Measurements from ENCODE around the gene TMEM120B.

DNA sequence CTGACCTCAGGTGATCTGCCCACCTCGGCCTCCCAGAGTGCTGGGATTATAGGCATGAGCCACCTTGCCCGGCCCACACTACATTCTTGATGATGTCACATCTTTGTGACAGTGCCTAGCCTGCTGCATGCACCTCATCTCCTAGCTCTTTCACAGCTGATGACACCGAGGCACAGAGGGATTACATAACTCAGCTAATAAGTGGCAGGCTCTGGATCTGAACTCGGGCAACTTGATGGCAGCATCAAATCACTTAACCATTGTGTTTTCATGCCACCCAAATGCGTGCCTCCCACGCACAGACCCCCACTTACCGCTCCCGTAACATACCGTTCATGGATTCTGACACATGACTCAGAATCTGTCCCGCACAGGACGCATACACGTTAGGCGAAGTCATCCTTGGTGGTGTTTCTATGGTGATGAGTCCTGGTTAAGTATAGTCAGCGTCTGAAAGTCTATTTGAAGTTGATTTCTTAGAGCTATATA lies 7.4 kb downstream of the TMEM120B start:
- TF ChIP-seq CTCF (conservative IDR thresholded peaks at IDR 0.05; ENCODE audit: low read length): no peak
- TF ChIP-seq EZH2phosphoT487 (IDR thresholded peaks at IDR 0.05; ENCODE audit: borderline replicate concordance, low read depth, low read length): no peak

Measured in OCI-LY7 (cell line).